Activated naive CD4-positive, alpha-beta T cell treated with anti-CD3 and anti-CD28 coated beads, Interleukin-2, amount 10 ng/mL, durations not matched to agents 7 days and 5 days (primary cell): Measurements from ENCODE around the gene ARGFX.
"Not testable (repeated sequence)": the region's sequence is repeated elsewhere in the genome, so short reads cannot be mapped to it uniquely, and the experiment has no call there.

Experiments used
- CTCF ChIA-PET: fragments of 350-600 bp; sonication (Branson Sonifier 250); formaldehyde crosslinking; loops from one replicate; lab custom pipeline; 2021; ENCODE audit warnings: antibody characterized with exemption; lab: Charles Lee
- DNase-seq: peaks from one replicate; pipeline ENCODE4 v3.0.0-alpha.2; 2020
- H3K27ac Mint-ChIP-seq: one replicate; pipeline ENCODE4 v1.8.0; 2021; ENCODE audit warnings: mild to moderate bottlenecking, moderate library complexity, mixed read lengths
- H3K27me3 Mint-ChIP-seq: one replicate; pipeline ENCODE4 v1.8.0; 2021; ENCODE audit warnings: mild to moderate bottlenecking, mixed read lengths
- H3K36me3 Mint-ChIP-seq: one replicate; pipeline ENCODE4 v1.8.0; 2021; ENCODE audit warnings: mixed read lengths
- H3K4me1 Mint-ChIP-seq: one replicate; pipeline ENCODE4 v1.8.0; 2021; ENCODE audit warnings: mixed read lengths
- H3K4me3 Mint-ChIP-seq: one replicate; pipeline ENCODE4 v1.8.0; 2021; ENCODE audit warnings: mild to moderate bottlenecking, moderate library complexity, mixed read lengths
- H3K9me3 Mint-ChIP-seq: one replicate; pipeline ENCODE4 v1.8.0; 2021; ENCODE audit warnings: mixed read lengths

The ARGFX gene

GRCh38 chr3:121581691-121582090, 13.9 kb downstream of the ARGFX start:
- Mint-ChIP-seq H3K27ac (no peak overlapping the region), H3K4me1 (no peaks in the 10 kb centered on the region), H3K9me3 (no peaks in the 10 kb centered on the region), H3K4me3 (no peak overlapping the region), H3K36me3 (no peaks in the 10 kb centered on the region), H3K27me3 (peaks cover 29% of the 10 kb centered on the region)
- CTCF ChIA-PET = no interaction called here
- no peak for DNase-seq

- Mint-ChIP-seq H3K4me1 (no peaks in the 10 kb centered on the region), H3K4me3 (no peak overlapping the region), H3K27ac (no peak overlapping the region)
These were observed 16.7 kb downstream of the ARGFX start for GRCh38 chr3:121584418-121584817.

GRCh38 chr3:121592856-121593702, 25.3 kb downstream of the ARGFX start, which contains the start of gene FBXO40:
TSS of gene FBXO40 (plus strand) at chr3:121593379. CDS start at chr3:121620576, 27,197 bp downstream.
- Mint-ChIP-seq H3K36me3 (no peaks in the 10 kb centered on the region), H3K27ac (no peak within 1 kb of the TSS), H3K27me3 (peaks cover 14% of the 10 kb centered on the region), H3K4me1 (no peaks in the 10 kb centered on the region), H3K9me3 (no peaks in the 10 kb centered on the region), H3K4me3 (no peak within 1 kb of the TSS)
- DNase-seq = no peak
- CTCF ChIA-PET = no interaction called here

More at GRCh38 chr3:121584418-121584817, 16.7 kb downstream of the ARGFX start:
- peaks cover 28% of the 10 kb centered on the region for H3K27me3 Mint-ChIP-seq
- no peaks in the 10 kb centered on the region for H3K36me3 Mint-ChIP-seq
- no peak for DNase-seq
- CTCF ChIA-PET = no interaction called here
- H3K9me3 Mint-ChIP-seq = no peaks in the 10 kb centered on the region

- H3K4me3 Mint-ChIP-seq, CTCF ChIA-PET: not testable (repeated sequence)
These were observed 26.1 kb downstream of the ARGFX start for GRCh38 chr3:121593806-121594205.

GRCh38 chr3:121594850-121595249, 27.1 kb downstream of the ARGFX start:
- Mint-ChIP-seq H3K9me3 (no peaks in the 10 kb centered on the region), H3K4me3 (no peak overlapping the region), H3K36me3 (no peaks in the 10 kb centered on the region), H3K27ac (no peak overlapping the region), H3K4me1 (no peaks in the 10 kb centered on the region), H3K27me3 (peaks cover 14% of the 10 kb centered on the region)
- DNase-seq = no peak
- CTCF ChIA-PET = no interaction called here

More at GRCh38 chr3:121593806-121594205, 26.1 kb downstream of the ARGFX start:
- H3K36me3 Mint-ChIP-seq, H3K9me3 Mint-ChIP-seq, DNase-seq, H3K27ac Mint-ChIP-seq, H3K4me1 Mint-ChIP-seq: not testable (repeated sequence)
- H3K27me3 Mint-ChIP-seq = peaks cover 14% of the 10 kb centered on the region

- Mint-ChIP-seq H3K9me3 (no peaks in the 10 kb centered on the region), H3K27me3 (peaks cover 10% of the 10 kb centered on the region), H3K4me1 (no peaks in the 10 kb centered on the region), H3K36me3 (no peaks in the 10 kb centered on the region), H3K4me3 (no peak overlapping the region), H3K27ac (no peak overlapping the region)
- no peak for DNase-seq
- CTCF ChIA-PET = no interaction called here
These were observed 28.1 kb downstream of the ARGFX start for GRCh38 chr3:121595765-121596406.

- H3K4me1 Mint-ChIP-seq = no peaks in the 10 kb centered on the region
- peaks cover 3% of the 10 kb centered on the region for H3K27me3 Mint-ChIP-seq
- no peaks in the 10 kb centered on the region for H3K36me3 Mint-ChIP-seq
- no peak overlapping the region for H3K4me3 Mint-ChIP-seq
- CTCF ChIA-PET = no interaction called here
- no peak overlapping the region for H3K27ac Mint-ChIP-seq
- no peak for DNase-seq
- H3K9me3 Mint-ChIP-seq = no peaks in the 10 kb centered on the region
These were observed 30.8 kb downstream of the ARGFX start for GRCh38 chr3:121598564-121598963.

GRCh38 chr3:121599900-121600299, 32.2 kb downstream of the ARGFX start:
- DNase-seq, H3K27me3 Mint-ChIP-seq, H3K27ac Mint-ChIP-seq, H3K4me1 Mint-ChIP-seq, H3K9me3 Mint-ChIP-seq, H3K4me3 Mint-ChIP-seq, CTCF ChIA-PET, H3K36me3 Mint-ChIP-seq: not testable (repeated sequence)

- CTCF ChIA-PET = no interaction called here
- Mint-ChIP-seq H3K4me3 (no peak overlapping the region), H3K27me3 (peaks cover 3% of the 10 kb centered on the region)
These were observed 33.6 kb downstream of the ARGFX start for GRCh38 chr3:121601212-121601812.

GRCh38 chr3:121604759-121605158, 37.0 kb downstream of the ARGFX start:
- H3K4me1 Mint-ChIP-seq = no peaks in the 10 kb centered on the region
- H3K27ac Mint-ChIP-seq = no peak overlapping the region
- CTCF ChIA-PET = no interaction called here
- H3K9me3 Mint-ChIP-seq = no peaks in the 10 kb centered on the region
- H3K36me3 Mint-ChIP-seq = no peaks in the 10 kb centered on the region
- H3K27me3 Mint-ChIP-seq = no peaks in the 10 kb centered on the region
- no peak overlapping the region for H3K4me3 Mint-ChIP-seq
- DNase-seq = no peak

More at GRCh38 chr3:121601212-121601812, 33.6 kb downstream of the ARGFX start:
- Mint-ChIP-seq H3K36me3 (no peaks in the 10 kb centered on the region), H3K4me1 (no peaks in the 10 kb centered on the region), H3K27ac (no peak overlapping the region), H3K9me3 (no peaks in the 10 kb centered on the region)
- no peak for DNase-seq

- no peaks in the 10 kb centered on the region for H3K36me3 Mint-ChIP-seq
- H3K9me3 Mint-ChIP-seq = no peaks in the 10 kb centered on the region
- H3K27ac Mint-ChIP-seq = no peak overlapping the region
- no peak overlapping the region for H3K4me3 Mint-ChIP-seq
- no peaks in the 10 kb centered on the region for H3K4me1 Mint-ChIP-seq
- no peaks in the 10 kb centered on the region for H3K27me3 Mint-ChIP-seq
- no peak for DNase-seq
- CTCF ChIA-PET = no interaction called here
These were observed 38.4 kb downstream of the ARGFX start for GRCh38 chr3:121606106-121606505.
